Activated naive CD8-positive, alpha-beta T cell treated with anti-CD3 and anti-CD28 coated beads, Interleukin-2, amount 50 U/mL, for 16 hours (primary cell): Measurements from ENCODE around the gene CDO1.
"Not testable (repeated sequence)": the region's sequence is repeated elsewhere in the genome, so short reads cannot be mapped to it uniquely, and the experiment has no call there.

Experiments used
- DNase-seq: peaks from one replicate; pipeline ENCODE4 v3.0.0-alpha.2; 2020; ENCODE audit warnings: low read depth, low spot score

Gene CDO1

GRCh38 chr5:115829913-115830312 is 13.5 kb upstream of the CDO1 start:
- no peak for DNase-seq

GRCh38 chr5:115825948-115826347 is 9.5 kb upstream of the CDO1 start:
- no peak for DNase-seq

GRCh38 chr5:115824983-115825382 is 8.5 kb upstream of the CDO1 start:
- not testable (repeated sequence) for DNase-seq

- DNase-seq: no peak
Observed at GRCh38 chr5:115820846-115821245, 4.4 kb upstream of the CDO1 start.

- DNase-seq: no peak
Observed at GRCh38 chr5:115818821-115819220, 2.4 kb upstream of the CDO1 start.

- DNase-seq: no peak
Observed at GRCh38 chr5:115817386-115817785, 927 bp upstream of the CDO1 start.

DNA sequence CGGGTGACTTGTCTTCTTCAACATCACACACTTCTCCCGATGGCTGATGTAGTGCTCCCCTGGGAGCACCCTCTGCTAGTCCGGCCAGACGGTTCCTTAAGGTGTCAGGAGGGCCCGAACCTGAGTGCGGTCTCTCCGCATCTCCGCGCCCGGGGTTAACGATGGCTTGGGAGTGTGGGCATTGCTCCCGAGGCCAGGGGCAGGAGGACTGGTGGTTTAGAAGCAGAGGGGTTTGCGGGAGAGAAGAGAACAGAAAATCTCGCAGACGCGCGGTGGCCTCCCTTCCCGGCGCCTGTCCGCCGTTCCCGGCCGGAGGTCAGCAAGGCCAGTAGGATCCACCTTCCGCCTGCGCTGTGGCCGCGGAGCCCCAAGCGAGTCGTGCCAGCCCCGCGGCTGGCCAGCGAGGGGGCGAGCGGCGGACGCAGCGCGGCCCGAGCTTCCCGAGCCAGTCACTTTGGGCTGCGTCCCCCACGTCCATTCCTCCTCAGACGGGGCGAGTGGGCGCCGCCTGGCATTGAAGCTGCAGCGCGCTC is 700 bp downstream of the CDO1 start:
- no peak for DNase-seq

DNA sequence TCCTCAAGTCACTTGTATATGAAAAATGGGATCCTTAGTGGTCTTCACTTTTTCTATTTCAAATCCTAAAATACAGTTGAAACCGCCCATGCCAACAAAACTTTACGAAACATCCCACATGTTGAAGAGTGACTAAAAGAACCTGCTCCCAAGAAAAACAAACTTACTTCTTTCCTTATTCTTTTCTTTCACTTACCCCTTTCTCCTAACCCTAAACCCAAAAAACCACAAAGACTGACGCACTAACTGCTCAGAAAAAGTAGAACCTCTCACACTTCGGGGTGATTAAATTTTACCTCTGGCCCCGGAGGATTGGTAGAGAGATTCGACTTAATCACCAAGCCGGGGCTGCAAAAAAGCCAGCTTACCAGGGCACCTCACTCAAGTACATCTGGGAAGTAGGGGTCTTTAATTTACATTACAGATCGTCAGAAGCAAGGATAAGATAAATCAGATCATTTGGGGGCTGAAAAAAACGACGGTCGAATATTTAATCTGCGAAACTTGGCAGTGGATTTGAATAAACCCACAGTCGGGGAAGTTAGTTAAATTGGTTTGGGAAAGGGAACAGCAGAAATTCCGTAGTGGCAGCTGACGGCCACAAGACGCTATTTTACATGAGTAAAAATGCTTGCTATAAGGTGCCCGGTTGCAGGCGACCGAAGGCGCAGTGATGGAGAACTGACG is 1.3 kb downstream of the CDO1 start:
- no peak for DNase-seq

DNA sequence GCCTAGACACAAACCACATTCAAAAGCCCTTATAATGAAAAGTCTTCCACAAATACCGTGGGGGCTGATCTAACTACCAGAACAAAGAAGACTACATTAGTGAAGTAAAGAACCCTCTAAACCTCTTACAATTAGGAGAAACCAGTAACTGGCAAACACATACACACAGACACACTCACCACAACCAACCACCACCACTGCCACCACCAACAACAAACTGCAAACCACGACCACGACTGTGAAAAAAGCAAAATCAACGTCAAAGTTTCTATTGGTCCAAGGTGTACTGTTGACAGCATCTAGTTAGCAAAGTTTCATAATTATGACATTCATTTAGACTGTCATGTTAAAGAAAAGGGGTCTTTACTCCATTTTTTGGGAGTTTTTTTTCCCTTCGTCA is 2.7 kb downstream of the CDO1 start:
- no peak for DNase-seq

GRCh38 chr5:115812372-115812771 is 4.1 kb downstream of the CDO1 start:
- no peak for DNase-seq

- DNase-seq: no peak
Observed at GRCh38 chr5:115811406-115811805, 5.1 kb downstream of the CDO1 start.

DNA sequence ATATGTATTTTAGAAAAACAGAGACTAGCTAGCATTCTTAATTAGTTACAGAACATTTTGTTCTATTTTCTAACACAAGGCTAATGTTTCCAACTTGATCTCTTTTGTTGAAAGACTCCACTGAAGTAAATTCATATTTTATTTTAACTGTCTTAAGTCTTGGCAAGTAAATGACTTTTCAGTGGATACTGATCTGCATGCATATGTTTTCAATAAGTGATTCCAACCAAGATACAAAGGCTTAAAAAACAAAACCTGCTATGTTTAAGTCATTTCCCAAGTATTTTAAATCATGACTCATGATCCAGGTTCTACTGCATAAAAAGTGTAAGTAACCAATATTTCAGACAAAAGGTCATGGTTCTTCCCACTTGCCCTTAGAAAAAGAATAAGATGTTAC is 5.7 kb downstream of the CDO1 start:
- DNase-seq: no peak

- no peak for DNase-seq
Observed at GRCh38 chr5:115809946-115810345, 6.5 kb downstream of the CDO1 start.

GRCh38 chr5:115808066-115808465 is 8.4 kb downstream of the CDO1 start:
- DNase-seq: not testable (repeated sequence)

- DNase-seq: no peak
Observed at GRCh38 chr5:115807654-115808052, 8.8 kb downstream of the CDO1 start.

- no peak for DNase-seq
Observed at GRCh38 chr5:115806986-115807653, 9.3 kb downstream of the CDO1 start.

GRCh38 chr5:115801984-115802383 is 14.5 kb downstream of the CDO1 start:
- DNase-seq: no peak

DNA sequence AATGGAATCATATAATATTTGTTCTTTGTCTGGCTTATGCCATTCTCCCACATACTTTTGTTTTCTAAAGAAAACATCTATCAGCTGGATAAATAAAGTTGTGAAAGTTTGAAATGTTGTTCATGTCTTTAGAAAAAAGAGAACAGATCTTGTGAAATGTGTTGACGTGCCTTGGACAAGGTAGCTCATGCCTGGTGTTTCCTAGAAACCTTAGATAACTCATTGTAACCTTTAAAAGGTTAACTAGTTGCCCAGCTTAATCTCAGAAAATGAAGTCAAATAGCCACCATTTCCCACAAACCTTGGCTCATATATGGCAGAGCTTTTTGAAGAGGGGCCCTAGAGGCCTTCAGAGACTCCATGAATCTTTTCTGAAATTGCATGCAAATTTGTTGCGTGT is 15.3 kb downstream of the CDO1 start:
- DNase-seq: no peak

GRCh38 chr5:115800108-115800507 is 16.4 kb downstream of the CDO1 start:
- DNase-seq: no peak

DNA sequence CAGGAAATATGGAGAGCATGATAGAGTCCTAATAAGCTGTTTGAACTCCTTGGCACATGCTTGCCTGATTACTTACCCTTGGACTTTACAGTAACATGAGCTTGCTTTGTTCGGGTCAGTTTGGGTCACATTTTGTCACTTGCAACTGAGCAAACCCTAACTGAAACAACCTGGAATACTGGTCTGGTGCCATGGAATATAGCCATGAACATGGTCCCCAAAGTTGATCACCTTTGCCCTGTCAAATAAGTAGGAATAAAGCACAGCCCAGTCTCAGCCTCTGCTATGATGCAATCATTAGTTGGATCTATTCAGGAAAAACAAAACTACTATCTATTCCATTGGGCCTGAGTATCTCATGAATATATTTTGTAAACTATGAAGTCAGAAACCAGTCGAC is 18.2 kb downstream of the CDO1 start:
- no peak for DNase-seq

- no peak for DNase-seq
Observed at GRCh38 chr5:115796656-115797055, 19.8 kb downstream of the CDO1 start.

DNA sequence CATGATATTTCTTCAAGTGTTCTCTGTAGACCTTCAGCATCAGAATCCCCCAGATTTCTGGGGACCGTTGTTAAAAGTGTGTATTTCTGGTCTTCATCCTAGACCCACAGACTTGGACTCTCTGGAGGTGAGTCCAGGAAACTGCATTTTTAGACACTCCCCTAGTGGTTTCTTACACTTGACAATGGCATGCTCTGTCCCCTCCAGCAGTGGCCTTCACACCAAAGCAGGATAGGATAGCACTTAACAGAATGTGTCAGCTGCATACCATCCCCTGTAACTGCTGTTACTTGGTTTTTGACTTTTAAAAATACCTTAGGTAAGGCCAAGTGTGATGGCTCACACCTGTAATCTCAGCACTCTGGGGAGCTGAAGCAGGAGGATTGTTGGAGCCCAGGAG is 20.8 kb downstream of the CDO1 start:
- DNase-seq: no peak

DNA sequence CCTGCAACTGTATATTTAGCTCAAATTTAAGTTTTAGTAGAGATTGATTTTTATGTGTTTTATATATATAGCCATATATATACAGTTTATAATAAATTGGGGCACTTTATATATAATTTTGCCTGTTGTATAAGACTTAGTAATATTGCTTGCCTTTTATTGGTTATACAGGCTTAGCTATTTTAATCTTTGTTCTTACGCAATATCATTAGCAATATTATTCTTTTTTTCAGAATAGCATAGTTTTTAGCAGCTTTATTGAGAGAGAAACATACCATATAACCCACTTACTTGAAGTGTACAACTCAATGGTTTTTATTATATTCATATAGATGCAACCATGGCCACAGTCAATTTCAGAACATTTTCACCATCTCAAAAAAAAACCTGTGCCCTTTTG is 28.0 kb downstream of the CDO1 start:
- no peak for DNase-seq
